SKM-1 (cell line): Measurements from ENCODE around the gene SSX3.
"Not testable (repeated sequence)": the region's sequence is repeated elsewhere in the genome, so short reads cannot be mapped to it uniquely, and the experiment has no call there.

Experiments
- DNase-seq: peaks from one replicate; lab custom pipeline; 2025; ENCODE audit not compliant: unreplicated experiment; lab: John Stamatoyannopoulos, UW

The SSX3 gene, protein sequence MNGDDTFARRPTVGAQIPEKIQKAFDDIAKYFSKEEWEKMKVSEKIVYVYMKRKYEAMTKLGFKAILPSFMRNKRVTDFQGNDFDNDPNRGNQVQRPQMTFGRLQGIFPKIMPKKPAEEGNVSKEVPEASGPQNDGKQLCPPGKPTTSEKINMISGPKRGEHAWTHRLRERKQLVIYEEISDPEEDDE

DNA sequence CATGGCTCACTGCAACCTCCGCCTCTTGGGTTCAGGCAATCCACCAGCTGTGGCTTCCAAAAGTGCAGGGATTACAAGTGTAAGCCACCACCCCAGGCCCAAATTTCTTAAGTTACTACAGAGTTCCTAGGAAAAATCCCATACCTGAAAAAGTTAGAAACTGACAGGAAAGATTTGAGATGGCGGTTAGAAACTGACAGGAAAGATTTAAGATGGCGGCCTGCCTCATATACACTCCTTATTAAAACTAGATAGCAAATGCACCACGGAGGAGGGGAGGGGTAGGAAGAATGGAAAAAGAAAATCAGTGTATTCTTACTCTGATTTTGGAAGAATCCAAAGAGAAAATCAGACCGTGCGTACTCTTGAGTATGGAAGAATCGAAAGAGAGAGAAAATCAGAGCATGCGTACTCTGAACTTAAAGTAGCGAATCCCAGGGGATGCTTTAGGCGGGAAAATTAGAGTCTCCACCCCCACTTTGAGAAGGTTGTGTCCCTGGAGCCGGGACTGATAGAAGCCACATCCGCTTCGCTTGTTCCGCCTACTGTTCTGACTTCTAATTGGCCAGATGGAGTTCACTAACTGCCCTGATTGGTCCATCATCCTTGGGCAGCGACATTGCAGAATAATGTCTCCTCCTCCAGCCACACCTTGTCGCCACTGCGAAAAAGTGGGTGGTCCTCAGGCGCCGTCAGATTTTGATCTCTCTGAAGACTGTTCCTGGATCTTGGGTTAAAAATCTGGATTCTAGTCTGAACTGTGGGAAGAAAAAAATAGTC, at the start of gene SSX3:
Gene SSX3 (minus strand): TSS at position 389 of the 780 bp plus-strand sequence. CDS start 1,454 bp downstream, outside the sequence.
- DNase-seq, result not testable (repeated sequence)

DNA sequence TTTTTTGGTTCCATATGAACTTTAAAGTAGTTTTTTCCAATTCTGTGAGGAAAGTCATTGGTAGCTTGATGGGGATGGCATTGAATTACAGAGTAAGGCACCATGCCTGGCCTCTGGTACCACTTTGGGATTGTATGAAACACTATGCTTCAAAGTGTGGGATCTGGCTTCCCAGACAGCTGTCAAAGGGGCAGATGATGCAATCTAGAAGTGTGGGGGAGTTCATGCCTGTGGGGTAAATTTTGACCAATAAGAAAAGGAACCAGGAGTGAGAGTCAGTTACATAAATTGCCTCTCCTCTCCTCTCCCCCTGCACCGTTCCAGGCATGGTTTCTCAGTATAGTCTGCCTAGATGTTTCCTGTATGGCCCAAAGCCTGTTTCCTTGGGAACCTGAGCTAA, 41.3 kb upstream of the SSX3 start:
- not testable (repeated sequence) for DNase-seq

DNA sequence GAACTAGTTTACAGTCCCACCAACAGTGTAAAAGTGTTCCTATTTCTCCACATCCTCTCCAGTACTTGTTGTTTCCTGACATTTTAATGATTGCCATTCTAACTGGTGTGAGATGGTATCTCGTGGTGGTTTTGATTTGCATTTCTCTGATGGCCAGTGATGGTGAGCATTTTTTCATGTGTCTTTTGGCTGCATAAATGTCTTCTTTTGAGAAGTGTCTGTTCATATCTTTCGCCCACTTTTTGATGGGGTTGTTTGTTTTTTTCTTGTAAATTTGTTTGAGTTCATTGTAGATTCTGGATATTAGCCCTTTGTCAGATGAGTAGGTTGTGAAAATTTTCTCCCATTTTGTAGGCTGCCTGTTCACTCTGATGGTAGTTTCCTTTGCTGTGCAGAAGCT, 40.4 kb upstream of the SSX3 start:
- not testable (repeated sequence) for DNase-seq

DNA sequence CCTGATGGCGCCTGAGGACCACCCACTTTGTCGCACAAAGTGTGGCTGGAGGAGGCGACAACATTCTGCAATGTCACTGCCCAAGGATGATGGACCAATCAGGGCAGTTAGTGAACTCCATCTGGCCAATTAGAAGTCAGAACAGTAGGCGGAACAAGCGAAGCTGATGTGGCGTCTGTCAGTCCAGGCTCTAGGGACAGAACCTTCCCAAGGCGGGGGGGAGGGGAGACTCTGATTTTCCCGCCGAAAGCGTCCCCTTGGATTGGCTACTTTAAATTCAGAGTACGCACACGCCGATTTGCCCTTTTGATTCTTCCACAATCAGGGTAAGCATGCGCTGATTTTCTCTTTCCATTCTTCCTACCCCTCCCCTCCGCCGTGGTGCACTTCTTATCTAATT, 26.7 kb upstream of the SSX3 start, which contains the start of gene SSX4:
Gene SSX4 (plus strand): TSS at position 301 of the 400 bp plus-strand sequence. CDS start 515 bp downstream, outside the sequence.
- not testable (repeated sequence) for DNase-seq

DNA sequence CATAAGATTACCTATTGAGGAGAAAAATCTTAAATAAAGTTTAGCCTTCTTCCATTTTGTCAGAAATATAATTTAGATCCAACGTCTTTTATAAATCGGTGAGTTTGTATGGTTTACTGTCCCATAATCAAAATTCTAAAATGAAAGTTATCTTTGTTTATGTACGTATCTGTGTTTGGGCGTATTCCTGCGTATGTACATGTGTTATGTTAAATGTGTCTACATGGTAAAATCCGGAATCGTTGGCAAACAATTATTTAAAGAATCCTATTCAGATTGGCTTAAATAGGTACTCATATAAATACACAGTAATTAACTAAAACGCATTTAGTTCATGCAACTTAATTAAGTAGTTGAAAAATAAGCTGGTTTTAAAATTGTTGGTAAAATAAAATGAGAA, 13.9 kb upstream of the SSX3 start:
- not testable (repeated sequence) for DNase-seq

DNA sequence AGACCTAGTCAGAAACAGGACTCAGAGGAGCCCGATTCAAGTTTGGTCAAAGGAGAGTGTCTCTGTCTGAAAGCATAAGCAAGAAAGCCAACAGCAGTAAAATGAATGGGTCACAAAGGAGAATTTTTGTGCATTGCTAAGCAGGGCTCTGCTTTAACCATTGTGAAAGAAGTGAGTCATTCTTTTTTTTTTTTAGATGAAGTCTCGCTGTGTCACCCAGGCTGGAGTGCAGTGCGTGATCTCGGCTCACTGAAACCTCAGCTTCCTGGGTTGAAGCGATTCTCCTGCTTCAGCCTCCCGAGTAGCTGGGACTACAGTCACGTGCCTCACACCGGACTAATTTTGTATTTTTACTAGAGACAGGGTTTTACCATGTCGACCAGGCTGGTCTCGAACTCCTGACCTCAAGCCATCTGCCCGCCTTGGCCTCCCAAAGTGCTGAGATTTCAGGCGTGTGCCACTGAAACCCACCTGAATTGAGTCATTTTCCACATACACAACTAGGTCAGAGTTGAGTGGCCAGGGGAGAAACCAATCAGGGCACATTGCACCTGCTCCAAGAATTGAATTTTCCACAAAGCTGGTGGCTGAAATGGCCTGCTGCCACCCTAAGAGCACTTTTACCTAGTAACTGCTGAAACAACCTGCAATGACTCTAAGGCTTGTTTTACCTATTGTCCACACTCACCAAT, 11.4 kb upstream of the SSX3 start:
- not testable (repeated sequence) for DNase-seq

DNA sequence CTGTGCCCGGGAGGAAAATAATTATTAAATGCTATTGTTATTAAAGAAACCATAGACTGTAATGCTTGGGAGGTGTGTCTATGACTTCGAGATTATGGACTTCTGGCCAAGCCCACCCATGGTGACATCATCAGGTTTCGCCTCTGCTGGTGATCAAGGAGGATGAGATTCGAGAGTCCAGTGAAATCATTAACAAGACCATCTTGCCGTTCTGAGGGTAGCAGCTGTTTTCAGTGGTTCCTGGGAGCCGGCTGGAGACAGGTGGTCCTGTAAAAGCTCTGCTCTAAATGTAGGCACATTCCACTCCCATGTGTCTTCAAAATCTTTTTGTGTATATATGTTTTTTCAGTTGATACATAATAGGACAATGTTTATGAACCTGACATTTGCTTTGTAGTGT, 2.8 kb upstream of the SSX3 start:
- DNase-seq, result not testable (repeated sequence)

DNA sequence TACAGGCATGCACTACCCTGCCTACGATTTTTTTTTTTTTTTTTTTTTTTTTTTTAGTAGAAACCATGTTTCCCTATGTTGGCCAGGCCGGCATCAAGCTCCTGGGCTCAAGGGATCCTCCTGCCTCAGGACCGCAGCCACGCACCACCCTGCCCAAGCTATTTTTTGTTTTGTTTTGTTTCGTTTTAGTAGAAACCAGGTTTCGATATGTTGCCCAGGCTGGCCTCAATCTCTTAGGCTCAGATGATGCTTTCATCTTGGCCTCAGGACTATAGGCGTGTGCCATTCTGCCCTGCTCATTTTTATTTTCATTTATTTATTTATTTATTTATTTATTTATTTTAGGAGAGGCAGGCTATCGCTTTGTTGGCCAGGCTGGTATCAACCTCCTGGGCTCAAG, 1.2 kb upstream of the SSX3 start:
- DNase-seq, result no peak

DNA sequence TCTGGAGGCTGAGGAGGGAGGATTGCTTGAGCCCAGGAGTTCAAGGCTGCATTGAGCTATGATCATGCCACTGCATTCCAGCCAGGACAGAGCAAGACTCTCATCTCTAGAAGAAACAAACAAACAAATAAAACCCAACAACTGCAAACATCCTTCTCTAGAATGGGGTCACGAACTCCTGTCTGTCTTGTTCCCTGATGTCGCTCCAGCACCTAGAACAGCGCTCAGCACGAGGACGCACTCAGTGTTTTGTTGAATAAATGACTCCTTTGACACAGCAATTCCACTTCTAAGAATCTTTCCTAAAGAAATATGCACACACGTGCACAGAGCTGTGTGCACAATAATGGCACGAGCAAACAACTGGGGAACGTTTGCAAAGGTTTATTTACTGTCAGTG, 10.4 kb downstream of the SSX3 start:
- not testable (repeated sequence) for DNase-seq

DNA sequence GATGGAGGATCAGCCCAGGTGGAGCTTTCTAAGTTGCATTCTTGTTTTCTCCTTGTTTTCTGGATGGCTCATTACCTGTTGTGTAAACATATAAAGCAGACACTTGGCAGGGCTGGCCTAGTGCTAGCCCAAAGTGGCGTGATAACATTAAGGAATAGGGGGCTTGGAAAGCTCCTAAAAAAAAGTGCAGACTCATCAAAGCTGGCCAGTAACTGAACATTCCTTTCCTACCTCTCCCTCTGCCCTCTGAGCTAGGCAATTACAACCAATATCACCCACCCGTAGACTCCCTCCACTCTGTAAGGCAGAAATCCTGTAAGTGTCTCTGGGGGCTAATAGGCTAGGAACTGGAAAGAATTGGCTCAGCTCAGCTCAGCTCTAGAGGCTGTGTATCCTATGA, 42.5 kb downstream of the SSX3 start:
- DNase-seq, result not testable (repeated sequence)

DNA sequence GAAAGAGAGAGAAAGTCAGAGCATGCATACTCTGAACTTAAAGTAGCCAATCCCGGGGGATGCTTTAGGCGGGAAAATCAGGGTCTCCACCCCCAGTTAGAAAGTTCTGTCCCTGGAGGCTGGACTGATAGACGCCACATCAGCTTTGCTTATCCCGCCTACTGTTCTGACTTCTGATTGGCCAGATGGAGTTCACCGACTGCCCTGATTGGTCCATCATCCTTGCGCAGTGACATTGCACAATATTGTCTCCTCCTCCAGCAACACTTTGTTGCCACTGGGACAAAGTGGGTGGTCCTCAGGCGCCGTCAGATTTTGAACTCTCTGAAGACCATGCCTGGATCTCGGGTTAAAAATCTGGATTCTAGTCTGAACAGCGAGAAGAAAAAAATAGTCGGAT, 50.3 kb downstream of the SSX3 start:
- DNase-seq, result no peak
